K562 (cell line): ENCODE data around the gene SUV39H2. TPM values are rescaled to one million over a fixed set of nuclear protein-coding genes. Genes with fewer than 3 reads are reported as not detected.

ENCODE experiments used
- ATAC-seq: fragments of 200-7000 bp; cut with Tn5 transposase; 3 replicates; pipeline ENCODE4 v1.9.1; 2020; ENCODE audit warnings: moderate library complexity
- BruUV-seq: library from RNA; stranded (reverse); fragments of 400-500 nt; replicated peaks from 2 replicates; lab custom pipeline; 2021; lab: Mats Ljungman, UMichigan
- CTCF ChIA-PET: fragments of 300-600 bp; formaldehyde crosslinking; extraction: SDS; loops from one replicate; lab custom pipeline; 2021; ENCODE audit warnings: low intra/inter-chr PET ratio; lab: Yijun Ruan, JAX
- POLR2A ChIA-PET: fragments of 300-600, 350-650 bp; sonication (Branson Sonifier 250); formaldehyde crosslinking; extraction: SDS; loops from one replicate; lab custom pipeline; 2021; ENCODE audit warnings: antibody characterized with exemption, inconsistent platforms; lab: Yijun Ruan, JAX
- DNase-seq, 4 experiments: peaks; one replicate each; pipeline versions ENCODE4 v3.0.0 to v3.0.0-alpha.2; 2011 to 2018; ENCODE audit warnings: low spot score in 3 of 4, mixed read lengths in 3 of 4; ENCODE audit errors: extremely low read depth in 1 of 4
- FAIRE-seq: peaks from 2 replicates; lab custom pipeline; 2011; peaks lifted over from hg19 to GRCh38; lab: Jason Lieb, UNC
- H2AFZ ChIP-seq: 2 replicates; pipeline ENCODE4 v1.6.0; 2011; ENCODE audit warnings: low read depth, low read length, control low read depth, inconsistent platforms
- H3K27ac ChIP-seq: fragments of 200-600 bp; 3 replicates; pipeline ENCODE4 v1.8.0; 2011; ENCODE audit warnings: low read depth, mild to moderate bottlenecking, control low read depth, inconsistent platforms, low read length, moderate library complexity, mixed read lengths; ENCODE audit errors: extremely low read depth
- H3K27me3 ChIP-seq, 2 experiments: fragments of 300-600 bp in 1 of 2; 2 replicates in 1 of 2; 3 replicates in 1 of 2; pipeline versions ENCODE4 v1.6.0 to v1.8.0; 2011; ENCODE audit warnings: inconsistent platforms in 2 of 2, low read length in 2 of 2, mild to moderate bottlenecking in 1 of 2, mixed read lengths in 1 of 2, moderate library complexity in 1 of 2; ENCODE audit not compliant: control insufficient read depth in 2 of 2, insufficient read depth in 2 of 2
- H3K36me3 ChIP-seq: fragments of 300-600 bp; 3 replicates; pipeline ENCODE4 v1.8.0; 2011; ENCODE audit warnings: mild to moderate bottlenecking, low read length, inconsistent platforms; ENCODE audit not compliant: control insufficient read depth, insufficient read depth
- H3K4me1 ChIP-seq, 2 experiments: fragments of 200-600 bp in 1 of 2; replicated peaks in 1 of 2; 2 replicates in 1 of 2; 3 replicates in 1 of 2; pipeline versions ENCODE4 v1.5.1 to v1.8.0; 2011; ENCODE audit warnings: inconsistent platforms in 2 of 2, low read length in 2 of 2, mild to moderate bottlenecking in 1 of 2, mixed read lengths in 1 of 2, moderate library complexity in 1 of 2; ENCODE audit not compliant: control insufficient read depth in 2 of 2, insufficient read depth in 2 of 2
- H3K4me2 ChIP-seq: 2 replicates; pipeline ENCODE4 v1.6.1; 2011; ENCODE audit warnings: low read length, control low read depth, inconsistent platforms, mixed read lengths; ENCODE audit not compliant: insufficient read depth
- H3K4me3 ChIP-seq: fragments of 200-600 bp; sonication (generic), shearing (Covaris generic); 2 replicates; pipeline ENCODE4 v1.5.1; 2016; ENCODE audit warnings: control low read depth, inconsistent platforms
- H3K79me2 ChIP-seq: fragments of 200-600 bp; 3 replicates; pipeline ENCODE4 v1.8.0; 2011; ENCODE audit warnings: low read length, inconsistent platforms; ENCODE audit not compliant: control insufficient read depth, insufficient read depth
- H3K9ac ChIP-seq, 2 experiments: 2 replicates each; pipeline versions ENCODE4 v1.6.0 to v1.6.1; 2011; ENCODE audit warnings: low read depth in 2 of 2, low read length in 2 of 2, control low read depth in 1 of 2, inconsistent platforms in 1 of 2, mild to moderate bottlenecking in 1 of 2, mixed read lengths in 1 of 2; ENCODE audit not compliant: insufficient read depth in 1 of 2
- H3K9me1 ChIP-seq: one replicate; pipeline ENCODE4 v1.6.0; 2011; ENCODE audit warnings: inconsistent platforms, mild to moderate bottlenecking, low read length, moderate library complexity; ENCODE audit not compliant: control insufficient read depth, insufficient read depth
- H3K9me3 ChIP-seq: replicated peaks from 2 replicates; pipeline ENCODE4 v1.5.1; 2011; ENCODE audit warnings: low read depth, low read length, inconsistent platforms; ENCODE audit not compliant: control insufficient read depth, insufficient read depth
- H4K20me1 ChIP-seq: replicated peaks from 2 replicates; pipeline ENCODE4 v1.6.1; 2011; ENCODE audit warnings: low read length, inconsistent platforms, mixed read lengths; ENCODE audit not compliant: control insufficient read depth, insufficient read depth
- BDP1 ChIP-seq: IDR thresholded peaks from 3 replicates; pipeline ENCODE4 v1.6.1; 2011; ENCODE audit not compliant: insufficient read length, insufficient read depth
- BRCA1 ChIP-seq, 2 experiments: fragments of 450-650 bp in 1 of 2; sonication (generic) in 1 of 2; formaldehyde crosslinking in 1 of 2; IDR thresholded peaks; 2 replicates each; pipeline versions ENCODE4 v1.5.0 to v1.6.1; 2017 to 2020; ENCODE audit warnings: mild to moderate bottlenecking in 1 of 2, missing genetic modification reagents in 1 of 2
- CREB3L1 ChIP-seq: fragments of 450-650 bp; IDR thresholded peaks from 2 replicates; pipeline ENCODE4 v1.6.1; 2014; ENCODE audit warnings: low read depth, mild to moderate bottlenecking, moderate library complexity, borderline replicate concordance
- EZH2 ChIP-seq: IDR thresholded peaks from 2 replicates; pipeline ENCODE4 v1.6.1; 2012; ENCODE audit warnings: low read depth, mild to moderate bottlenecking, inconsistent platforms, low read length, borderline replicate concordance
- MAFG ChIP-seq: fragments of 450-650 bp; conservative IDR thresholded peaks from 2 replicates; pipeline ENCODE4 v1.6.1; 2016; ENCODE audit warnings: missing genetic modification characterization, missing compliant biosample characterization
- POLR2A ChIP-seq: fragments of 450-650 bp; conservative IDR thresholded peaks from 2 replicates; pipeline ENCODE4 v1.6.1; 2016
- POLR2AphosphoS5 ChIP-seq: IDR thresholded peaks from 2 replicates; pipeline ENCODE4 v1.6.1; 2011; ENCODE audit warnings: mild to moderate bottlenecking, low read depth, low read length, moderate library complexity; ENCODE audit not compliant: control insufficient read depth, insufficient read depth
- POLR2B ChIP-seq: fragments of 450-650 bp; IDR thresholded peaks from 2 replicates; pipeline ENCODE4 v1.6.1; 2018; ENCODE audit warnings: low read depth; ENCODE audit not compliant: partially characterized antibody
- SUPT5H ChIP-seq: fragments of 450-650 bp; IDR thresholded peaks from 2 replicates; pipeline ENCODE4 v1.6.1; 2016
- ZNF384 ChIP-seq: IDR thresholded peaks from 2 replicates; pipeline ENCODE4 v1.6.1; 2012; ENCODE audit warnings: low read depth, low read length, improper control_type of control experiment
- WGBS: fragments of 100-300 bp; shearing (Covaris generic); methylation state at CpG from one replicate; pipeline ENCODE4 v1.1.6; 2016; ENCODE audit warnings: low coverage, mixed read lengths; ENCODE audit not compliant: insufficient coverage; ENCODE audit errors: missing lambda C conversion rate; 5-methylcytosine and 5-hydroxymethylcytosine counted together
- in situ Hi-C: fragments of 300-500 bp; cut with MboI; formaldehyde crosslinking; loops from 4 replicates; pipeline ENCODE4 v1.15.0; 2018; ENCODE audit warnings: inconsistent platforms, mixed read lengths
- intact Hi-C: fragments of 100-400 bp; cut with micrococcal nuclease; formaldehyde crosslinking; loops from 2 replicates; pipeline ENCODE4 v1.14.2; 2022
- polyA plus RNA-seq, 8 experiments: library from polyadenylated mRNA; depleted of rRNA in 4 of 8; stranded (reverse) in 5 of 8; unstranded in 3 of 8; fragments of >200 nt; fragmentation: Nextera tagmentation in 2 of 8; fragmentation: Illumina TruSeq in 1 of 8; extraction: Ambion mirVana in 2 of 8; extraction: Trizol in 1 of 8; gene quantifications; 2 replicates each; pipeline versions ENCODE4 v1.2.1 to v1.2.3, GENCODE V29; 2011 to 2014; ENCODE audit warnings: inconsistent platforms in 1 of 8, missing spikeins in 1 of 8
- total RNA-seq, 7 experiments: library from RNA; depleted of rRNA in 6 of 7; stranded (reverse); fragments of >200 nt in 6 of 7; fragmentation: Illumina TruSeq in 2 of 7; extraction: Trizol in 2 of 7; gene quantifications; 2 replicates each; pipeline versions ENCODE4 v1.2.1 to v1.2.3, GENCODE V29; 2011 to 2021; ENCODE audit warnings: low replicate concordance in 1 of 7

Gene SUV39H2
- total and polyA plus RNA-seq, 9 of the 15 experiments (the other 6 are each of a cell fraction or from before 2014, with no cell fraction given), result 24.1 to 54.3 (median 41.3) TPM

- Histone ChIP-seq H3K27ac (no peak overlapping the region), H4K20me1 (no peaks in the 10 kb centered on the region), H3K9me1 (no peaks in the 10 kb centered on the region), H3K79me2 (no peaks in the 10 kb centered on the region), H3K9ac (no peak overlapping the region), H2AFZ (no peak overlapping the region), H3K36me3 (peaks cover 88% of the 10 kb centered on the region), H3K27me3 (no peaks in the 10 kb centered on the region), H3K4me3 (no peak overlapping the region), H3K4me1 (no peaks in the 10 kb centered on the region), H3K9me3 (peaks cover 7% of the 10 kb centered on the region), H3K4me2 (no peak overlapping the region)
- WGBS, result 96% methylated on average over 3 of the region's 3 CpGs
- ATAC-seq (no peak), FAIRE-seq (no peak), DNase-seq (no peak)
- TF ChIP-seq POLR2AphosphoS5, result 0 out of 2 replicates have a peak, but pooled peaks have one; percentile 33
- TF ChIP-seq SUPT5H, result 0 out of 2 replicates have a peak, but pooled peaks have one; percentile 43
- TF ChIP-seq BRCA1 (IDR thresholded peaks at IDR 0.05), result no peak
- TF ChIP-seq BRCA1 (CRISPR knock-in tag; IDR thresholded peaks at IDR 0.05), result no peak
- TF ChIP-seq ZNF384, result no peak
- no peak for TF ChIP-seq MAFG
- TF ChIP-seq BDP1, result no peak
- no peak for TF ChIP-seq EZH2
- TF ChIP-seq POLR2B, result peak; percentile 18
- TF ChIP-seq POLR2A, result peak; percentile 46
- no peak for TF ChIP-seq CREB3L1
- ChIA-PET CTCF (no interaction called here), POLR2A (no interaction called here)
- intact Hi-C loops (no loop called here), in situ Hi-C loops (no loop called here)
- BruUV-seq, result no TSS peak
These were observed 33.1 kb downstream of the SUV39H2 start for GRCh38 chr10:14911801-14912200.
